ENCODE results near the gene TSR3.

DNA sequence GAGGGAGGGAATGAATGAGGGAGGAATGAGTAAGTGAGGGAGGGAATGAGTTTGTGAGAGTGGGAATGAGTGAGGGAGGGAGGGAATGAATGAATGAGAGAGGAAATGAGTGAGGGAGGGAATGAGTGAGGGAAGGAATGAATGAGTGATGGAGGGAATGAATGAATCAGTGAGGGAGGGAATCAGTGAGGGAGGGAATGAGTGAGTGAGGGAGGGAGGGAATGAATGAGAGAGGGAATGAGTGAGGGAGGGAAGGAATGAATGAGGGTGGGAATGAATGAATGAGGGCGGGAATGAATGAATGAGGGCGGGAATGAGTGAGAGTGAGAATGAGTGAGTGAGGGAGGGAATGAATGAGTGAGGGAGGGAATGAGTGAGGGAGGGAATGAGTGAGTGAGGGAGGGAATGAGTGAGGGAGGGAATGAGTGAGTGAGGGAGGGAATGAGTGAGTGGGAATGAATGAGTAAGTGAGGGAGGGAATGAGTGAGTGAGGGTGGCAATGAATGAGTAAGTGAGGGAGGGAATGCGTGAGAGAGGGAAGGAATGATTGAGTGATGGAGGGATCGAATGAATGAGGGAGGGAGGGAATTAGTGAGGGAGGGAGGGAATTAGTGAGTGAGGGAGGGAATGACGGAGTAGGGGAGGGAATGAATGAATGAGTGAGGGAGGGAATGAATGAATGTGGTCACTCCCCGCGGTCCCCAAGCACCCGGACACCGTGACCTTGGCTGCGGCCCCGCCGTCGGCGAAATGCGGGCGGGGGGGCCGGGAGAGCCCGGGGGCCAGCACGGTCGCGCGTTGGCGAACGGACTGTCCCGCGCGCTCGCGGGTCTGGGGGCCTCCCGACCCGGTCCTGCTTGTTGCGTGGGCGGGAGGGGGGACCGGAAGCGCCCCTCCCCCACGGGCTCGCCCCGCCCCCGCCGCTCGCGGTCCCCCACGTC lies 43.4 kb downstream of the TSR3 start:
- no peak for TF ChIP-seq TARDBP (IDR thresholded peaks at IDR 0.05)
- TF ChIP-seq SP1 (IDR thresholded peaks at IDR 0.05), result no peak
- TF ChIP-seq ARNT (IDR thresholded peaks at IDR 0.05), result no peak
- TF ChIP-seq HDGF (IDR thresholded peaks at IDR 0.05; ENCODE audit: borderline replicate concordance), result no peak
- no peak for TF ChIP-seq BHLHE40 (IDR thresholded peaks at IDR 0.05; ENCODE audit: borderline replicate concordance)
- no peak for TF ChIP-seq FOXA1 (IDR thresholded peaks at IDR 0.05)
- no peak for TF ChIP-seq L3MBTL2 (conservative IDR thresholded peaks at IDR 0.05)
